GM06990 (cell line): ENCODE results near the gene RPP40.

Experiments
- DNase-seq: peaks from one replicate; pipeline ENCODE4 v3.0.0-alpha.2; 2011; ENCODE audit not compliant: insufficient read length; ENCODE audit errors: extremely low read depth
- H3K27me3 ChIP-seq: replicated peaks from 2 replicates; pipeline ENCODE4 v1.6.0; 2011; ENCODE audit warnings: low read length; ENCODE audit not compliant: control insufficient read depth, insufficient read depth
- H3K36me3 ChIP-seq: 2 replicates; pipeline ENCODE4 v1.5.1; 2011; ENCODE audit warnings: low read length; ENCODE audit not compliant: control insufficient read depth, insufficient read depth
- H3K4me3 ChIP-seq: replicated peaks from 2 replicates; pipeline ENCODE4 v1.5.1; 2011; ENCODE audit warnings: low read depth, mild to moderate bottlenecking, control low read depth, low read length
- CTCF ChIP-seq: IDR thresholded peaks from 2 replicates; pipeline ENCODE4 v1.5.1; 2011; ENCODE audit warnings: low read length, control low read depth, mild to moderate bottlenecking, inconsistent platforms; ENCODE audit not compliant: insufficient read depth, poor library complexity, severe bottlenecking

The RPP40 gene

GRCh38 chr6:5045416-5045815 lies 41.6 kb upstream of the RPP40 start:
- Histone ChIP-seq H3K4me3 (no peak overlapping the region), H3K36me3 (no peaks in the 10 kb centered on the region), H3K27me3 (no peaks in the 10 kb centered on the region)
- no peak for DNase-seq
- TF ChIP-seq CTCF, result no peak

GRCh38 chr6:5044866-5045265 lies 41.0 kb upstream of the RPP40 start:
- TF ChIP-seq CTCF, result no peak
- DNase-seq, result no peak
- no peaks in the 10 kb centered on the region for H3K27me3 ChIP-seq
- no peaks in the 10 kb centered on the region for H3K36me3 ChIP-seq
- H3K4me3 ChIP-seq, result no peak overlapping the region

- no peak overlapping the region for H3K4me3 ChIP-seq
- no peaks in the 10 kb centered on the region for H3K36me3 ChIP-seq
- H3K27me3 ChIP-seq, result no peaks in the 10 kb centered on the region
- DNase-seq, result no peak
- no peak for TF ChIP-seq CTCF
These were observed 38.6 kb upstream of the RPP40 start for GRCh38 chr6:5042436-5042835.

GRCh38 chr6:5041955-5042354 lies 38.1 kb upstream of the RPP40 start:
- DNase-seq, result no peak

GRCh38 chr6:5036269-5036668 lies 32.4 kb upstream of the RPP40 start:
- Histone ChIP-seq H3K27me3 (no peaks in the 10 kb centered on the region; the same call in 1 of the 2 replicates), H3K36me3 (no peaks in the 10 kb centered on the region), H3K4me3 (no peak overlapping the region)
- DNase-seq, result no peak
- TF ChIP-seq CTCF, result no peak

More at GRCh38 chr6:5041955-5042354, 38.1 kb upstream of the RPP40 start:
- no peak for TF ChIP-seq CTCF
- H3K4me3 ChIP-seq, result no peak overlapping the region
- no peaks in the 10 kb centered on the region for H3K27me3 ChIP-seq
- no peaks in the 10 kb centered on the region for H3K36me3 ChIP-seq

- H3K4me3 ChIP-seq, result no peak overlapping the region
- DNase-seq, result no peak
These were observed 30.9 kb upstream of the RPP40 start for GRCh38 chr6:5034736-5035135.

More at GRCh38 chr6:5034736-5035135, 30.9 kb upstream of the RPP40 start:
- no peaks in the 10 kb centered on the region; the same call in 1 of the 2 replicates for H3K27me3 ChIP-seq
- no peaks in the 10 kb centered on the region for H3K36me3 ChIP-seq
- no peak for TF ChIP-seq CTCF
